Renal cortex interstitium (tissue), 11 donors: ENCODE measurements around the gene ING5. TPM values are rescaled to one million over a fixed set of nuclear protein-coding genes. Genes with fewer than 3 reads are reported as not detected.
"Not testable (repeated sequence)": the region's sequence is repeated elsewhere in the genome, so short reads cannot be mapped to it uniquely, and the experiment has no call there.

Experiments used
- DNase-seq, 11 donors: peaks; one replicate each; pipeline ENCODE4 v3.0.0-alpha.2; 2013; ENCODE audit warnings: low read depth in 9 of 11, low spot score in 4 of 11; ENCODE audit errors: extremely low read depth in 1 of 11
- polyA plus RNA-seq, 3 donors: library from polyadenylated mRNA; unstranded; fragments of 120-200 nt; gene quantifications; one replicate each; pipeline ENCODE4 v1.2.1, GENCODE V29; 2013; ENCODE audit not compliant: insufficient read length in 3 of 3

The ING5 gene
- polyA plus RNA-seq, 3 donors, result 39.4 to 54.5 (median 41.0) TPM

GRCh38 chr2:241729868-241730267 lies 28.0 kb downstream of the ING5 start:
- no peak for DNase-seq

GRCh38 chr2:241730671-241731293 lies 28.9 kb downstream of the ING5 start:
- DNase-seq, result no peak

GRCh38 chr2:241732513-241733186 lies 30.8 kb downstream of the ING5 start:
- DNase-seq, result peak in 9 of 11 donors; percentile 11 to 61 (median 44)

GRCh38 chr2:241733391-241734207 lies 31.8 kb downstream of the ING5 start:
- no peak for DNase-seq

GRCh38 chr2:241734208-241734466 lies 32.3 kb downstream of the ING5 start:
- DNase-seq, result no peak

- peak; percentile 50 to 84 (median 76) for DNase-seq
Measured at GRCh38 chr2:241734467-241735208, 32.8 kb downstream of the ING5 start, which contains the start of gene D2HGDH. Gene D2HGDH (plus strand): TSS chr2:241734630. CDS start chr2:241735225, 595 bp downstream.

- DNase-seq, result no peak
Measured at GRCh38 chr2:241736111-241736510, 34.3 kb downstream of the ING5 start.

- DNase-seq, result no peak
Measured at GRCh38 chr2:241738040-241738686, 36.3 kb downstream of the ING5 start.

- no peak for DNase-seq
Measured at GRCh38 chr2:241739177-241739576, 37.3 kb downstream of the ING5 start.

GRCh38 chr2:241739651-241740050 lies 37.8 kb downstream of the ING5 start:
- no peak for DNase-seq

GRCh38 chr2:241741016-241741415 lies 39.2 kb downstream of the ING5 start:
- no peak for DNase-seq

- DNase-seq, result no peak
Measured at GRCh38 chr2:241742320-241742939, 40.6 kb downstream of the ING5 start.

GRCh38 chr2:241743008-241743407 lies 41.2 kb downstream of the ING5 start:
- DNase-seq, result not testable (repeated sequence)

GRCh38 chr2:241743620-241744019 lies 41.8 kb downstream of the ING5 start:
- DNase-seq, result no peak

- DNase-seq, result no peak
Measured at GRCh38 chr2:241744028-241744754, 42.4 kb downstream of the ING5 start.

- no peak for DNase-seq
Measured at GRCh38 chr2:241745276-241745675, 43.4 kb downstream of the ING5 start.

GRCh38 chr2:241746084-241746483 lies 44.2 kb downstream of the ING5 start:
- no peak for DNase-seq
